Measurements from ENCODE around the gene CD300A. TPM values are rescaled to one million over a fixed set of nuclear protein-coding genes. Genes with fewer than 3 reads are reported as not detected.
"Not testable (repeated sequence)": the region's sequence is repeated elsewhere in the genome, so short reads cannot be mapped to it uniquely, and the experiment has no call there.

The CD300A gene
- total RNA-seq, 1 donor from 2014 or later: 3.8 TPM

DNA sequence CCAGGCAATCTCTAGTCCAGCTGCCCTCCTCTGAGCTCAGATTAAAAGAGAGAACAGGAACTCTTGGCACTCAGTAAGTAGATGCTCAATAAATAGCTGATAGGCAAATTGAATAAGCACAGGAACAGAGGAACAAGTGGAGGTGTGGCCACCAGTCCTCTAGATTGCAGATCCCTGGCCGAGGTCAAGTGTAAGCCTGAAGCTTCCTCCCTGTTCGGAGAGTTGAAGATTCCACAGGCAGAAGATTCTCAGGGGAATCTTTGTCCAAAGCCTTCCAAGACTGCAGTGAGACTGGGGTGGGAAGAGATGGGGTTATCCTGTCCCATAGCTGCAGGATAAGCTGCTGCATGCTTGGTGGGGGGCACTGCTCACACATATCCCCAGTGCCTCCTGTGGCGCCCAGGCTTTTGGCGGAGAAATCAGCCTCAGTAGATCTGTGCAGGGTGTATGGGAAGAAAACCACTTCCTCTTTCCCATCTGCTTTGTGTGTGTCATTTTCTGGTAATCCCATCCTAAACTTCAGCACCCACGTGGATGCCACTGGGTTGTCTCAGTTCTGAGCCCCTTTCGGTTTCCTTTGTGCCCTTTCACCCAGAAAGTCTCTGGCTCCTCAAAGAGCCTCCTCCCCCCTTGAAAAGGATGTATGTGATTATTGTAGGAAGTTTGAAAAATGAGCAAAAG, 12.1 kb downstream of the CD300A start:
- DNase-seq (ENCODE audit: low spot score) (no peak), ATAC-seq (peak; percentile 43)

DNA sequence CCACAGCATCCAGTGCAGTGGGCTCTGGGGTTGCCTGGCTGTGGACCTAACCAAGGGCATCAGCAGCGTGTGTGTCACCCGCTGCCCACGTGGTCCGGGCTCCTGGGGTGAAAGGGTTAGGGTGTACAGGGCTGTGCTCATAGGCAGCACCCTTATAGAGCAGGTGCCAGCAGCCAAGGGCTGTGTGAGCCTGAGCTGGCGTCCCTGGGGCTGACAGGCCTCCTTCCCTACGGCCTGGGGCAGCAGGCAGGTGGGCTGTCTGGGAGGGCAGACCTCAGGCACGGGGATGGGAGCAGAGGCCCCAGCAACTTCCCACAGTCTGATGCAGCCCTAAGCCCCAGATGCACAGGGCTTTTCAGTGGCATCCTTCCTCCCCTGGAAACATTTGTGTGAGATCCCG, 13.9 kb downstream of the CD300A start:
- DNase-seq (ENCODE audit: low spot score): no peak
- ATAC-seq: no peak

DNA sequence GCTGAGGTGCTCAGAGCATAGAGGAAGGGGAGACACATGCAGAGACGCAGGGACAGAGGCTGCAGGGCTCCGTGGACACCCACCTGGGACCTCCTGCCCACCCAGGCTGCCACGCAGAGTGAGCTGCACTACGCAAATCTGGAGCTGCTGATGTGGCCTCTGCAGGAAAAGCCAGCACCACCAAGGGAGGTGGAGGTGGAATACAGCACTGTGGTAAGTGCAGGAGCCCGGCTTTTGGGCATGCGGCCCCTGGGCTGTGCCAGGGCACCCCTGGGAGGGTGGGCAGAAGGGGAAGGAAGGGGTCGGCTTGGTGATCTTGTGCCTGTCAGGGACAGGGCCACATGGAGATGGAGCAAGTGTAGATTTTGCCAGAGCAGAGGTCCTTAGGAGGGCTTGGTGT, 15.2 kb downstream of the CD300A start:
- no peak for ATAC-seq
- DNase-seq (ENCODE audit: low spot score): no peak

DNA sequence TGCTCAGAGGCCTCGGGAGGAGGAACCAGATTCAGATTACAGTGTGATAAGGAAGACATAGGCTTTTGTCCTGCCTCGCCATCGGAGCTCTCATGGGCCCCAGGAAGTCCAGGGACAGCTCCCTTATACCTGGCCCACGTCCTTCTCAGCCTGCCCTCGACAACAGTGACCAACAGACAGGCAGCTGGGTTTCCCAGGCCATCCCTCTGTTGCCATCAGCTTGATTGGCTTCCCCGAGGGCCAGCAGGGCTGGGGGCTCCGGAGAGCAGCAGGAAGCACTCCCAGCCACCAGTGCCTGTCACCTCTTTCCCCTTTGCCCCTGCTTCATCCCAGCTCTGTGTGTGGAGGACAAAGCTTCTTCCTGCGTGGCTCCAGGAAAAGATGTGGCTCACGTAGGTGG, 17.6 kb downstream of the CD300A start:
- no peak for DNase-seq (ENCODE audit: low spot score)
- no peak for ATAC-seq

DNA sequence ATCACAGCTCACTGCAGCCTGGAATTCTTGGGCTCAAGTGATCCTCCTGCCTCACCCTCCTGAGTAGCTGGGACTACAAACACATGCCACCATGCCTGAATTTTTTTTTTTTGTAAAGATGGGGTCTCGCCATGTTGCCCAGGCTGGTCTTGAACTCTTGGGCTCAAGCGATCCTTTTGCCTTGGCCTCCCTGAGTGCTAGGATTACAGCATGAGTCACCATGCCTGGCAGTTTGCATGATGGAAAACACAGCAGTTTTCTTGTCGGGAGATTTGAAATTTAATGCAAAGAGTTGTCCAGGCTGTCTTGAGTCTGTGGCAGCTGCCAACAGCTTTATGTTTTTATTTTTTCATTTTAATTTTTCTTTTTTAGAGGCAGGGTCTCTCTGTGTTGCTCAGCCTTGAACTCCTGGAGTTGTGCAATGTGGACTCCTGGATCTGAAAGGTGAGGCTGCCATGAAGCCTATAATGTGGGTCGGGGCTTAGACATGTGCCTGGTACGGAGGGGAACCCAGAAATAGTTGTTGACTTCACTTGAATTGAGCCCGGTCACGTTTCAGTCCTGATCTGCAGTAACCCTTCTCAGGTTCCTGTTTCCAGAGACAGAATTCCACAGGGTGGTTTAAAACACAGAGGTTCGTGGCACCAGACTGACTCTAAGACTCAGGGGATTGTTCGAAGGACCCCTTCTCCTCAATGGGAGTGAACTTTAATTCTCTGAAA, 18.7 kb downstream of the CD300A start:
- DNase-seq (ENCODE audit: low spot score): peak; percentile 36
- no peak for ATAC-seq

DNA sequence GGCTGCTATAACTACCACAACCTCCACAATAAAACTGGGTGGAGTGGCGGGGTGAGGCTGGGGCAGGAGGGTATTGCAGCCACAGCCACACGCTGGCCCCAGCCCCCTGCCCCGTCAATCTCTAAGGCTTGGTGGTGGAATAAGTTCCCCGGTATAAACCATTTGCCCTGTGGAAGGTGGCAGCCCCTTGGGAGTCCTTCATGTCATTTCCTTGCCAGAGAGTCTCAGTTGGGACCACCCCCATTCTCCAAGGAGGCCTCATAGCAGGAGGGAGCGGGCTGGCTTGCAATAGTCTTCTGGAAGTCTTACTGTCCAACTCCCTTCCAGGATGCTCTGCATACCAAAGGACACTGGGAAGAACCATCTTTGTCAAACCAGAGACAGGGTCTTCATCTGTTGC, 19.4 kb downstream of the CD300A start:
- DNase-seq (ENCODE audit: low spot score) (peak; percentile 21), ATAC-seq (no peak)

DNA sequence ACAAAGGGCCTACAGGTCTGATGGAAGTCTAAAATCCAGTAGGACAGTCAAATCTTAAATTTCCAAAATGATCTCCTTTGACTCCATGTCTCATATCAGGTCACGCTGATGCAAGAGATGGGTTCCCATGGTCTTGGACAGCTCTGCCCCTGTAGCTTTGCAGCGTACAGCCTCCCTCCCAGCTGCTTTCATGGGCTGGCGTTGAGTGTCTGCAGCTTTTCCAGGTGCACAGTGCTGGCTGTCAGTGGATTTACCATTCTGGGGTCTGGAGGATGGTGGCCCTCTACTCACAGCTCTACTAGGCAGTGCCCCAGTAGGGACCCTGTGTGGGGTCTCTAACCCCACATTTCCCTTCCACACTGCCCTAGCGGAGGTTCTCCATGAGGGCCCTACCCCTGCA, 21.8 kb downstream of the CD300A start:
- DNase-seq (ENCODE audit: low spot score): peak; percentile 19

DNA sequence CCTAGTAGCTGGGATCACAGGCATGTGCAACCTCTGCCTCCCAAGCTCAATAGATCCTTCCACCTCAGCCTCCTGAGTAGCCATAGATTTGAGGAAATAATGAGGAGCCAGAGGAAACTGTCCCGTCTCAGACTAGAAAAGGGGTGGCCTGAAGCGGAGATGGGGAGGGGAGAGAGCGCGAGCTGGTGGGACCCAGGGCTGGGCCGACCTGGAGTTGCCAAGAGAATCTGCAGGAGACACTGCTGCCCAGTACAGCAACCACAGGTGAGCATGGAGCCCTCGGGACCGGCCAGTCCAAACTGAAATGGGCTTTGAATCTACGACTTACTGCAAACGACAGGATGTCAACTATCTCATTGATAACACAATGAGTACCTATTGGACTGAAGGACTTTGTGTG, 24.3 kb downstream of the CD300A start:
- ATAC-seq: no peak

More for the DNA sequence above, 21.8 kb downstream of the CD300A start:
- ATAC-seq: not testable (repeated sequence)

DNA sequence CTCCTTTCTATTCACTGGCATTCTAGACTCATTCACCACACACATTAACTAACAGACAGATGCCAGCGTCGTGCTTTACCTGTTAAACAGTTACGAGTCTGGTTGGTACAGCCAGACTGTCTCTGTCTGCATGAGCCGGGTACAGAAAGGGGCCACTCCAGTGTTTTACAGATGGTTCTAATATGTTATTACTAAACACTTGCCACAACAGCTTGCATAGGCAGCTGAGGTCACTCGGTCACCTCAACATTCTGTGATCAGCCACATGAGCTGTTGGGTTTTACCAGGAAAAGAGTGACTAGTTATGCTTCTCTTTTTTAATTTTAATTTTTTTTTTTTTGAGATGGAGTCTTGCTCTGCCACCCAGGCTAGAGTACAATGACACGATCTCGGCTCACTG, 25.2 kb downstream of the CD300A start:
- DNase-seq (ENCODE audit: low spot score) (peak; percentile 35), ATAC-seq (no peak)

More for the DNA sequence above, 24.3 kb downstream of the CD300A start:
- peak; percentile 26 for DNase-seq (ENCODE audit: low spot score)

DNA sequence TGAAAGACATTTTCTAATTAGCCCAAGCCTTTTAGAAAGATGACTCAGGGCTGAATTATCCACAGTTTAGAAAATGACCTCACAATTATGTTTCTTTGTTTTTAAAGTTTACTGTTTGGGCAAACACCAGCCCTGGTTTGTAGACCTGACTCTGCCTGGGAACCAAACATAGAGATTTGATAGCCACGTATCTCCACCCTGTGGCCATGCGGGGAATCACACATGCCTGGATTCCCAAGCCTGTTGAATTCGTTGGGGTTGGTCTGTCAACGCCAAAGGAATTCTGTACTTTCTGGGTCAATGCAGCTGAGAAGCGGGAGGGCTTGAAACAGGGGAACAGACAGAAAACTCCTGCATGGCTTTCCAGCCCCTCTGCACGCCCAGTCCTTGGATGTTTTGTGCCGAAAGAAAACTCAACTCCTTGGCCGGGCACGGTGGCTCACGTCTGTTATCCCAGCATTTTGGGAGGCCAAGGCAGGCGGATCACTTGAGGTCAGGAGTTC, 26.9 kb downstream of the CD300A start:
- peak; percentile 100 for ATAC-seq
- DNase-seq (ENCODE audit: low spot score): peak; percentile 73

DNA sequence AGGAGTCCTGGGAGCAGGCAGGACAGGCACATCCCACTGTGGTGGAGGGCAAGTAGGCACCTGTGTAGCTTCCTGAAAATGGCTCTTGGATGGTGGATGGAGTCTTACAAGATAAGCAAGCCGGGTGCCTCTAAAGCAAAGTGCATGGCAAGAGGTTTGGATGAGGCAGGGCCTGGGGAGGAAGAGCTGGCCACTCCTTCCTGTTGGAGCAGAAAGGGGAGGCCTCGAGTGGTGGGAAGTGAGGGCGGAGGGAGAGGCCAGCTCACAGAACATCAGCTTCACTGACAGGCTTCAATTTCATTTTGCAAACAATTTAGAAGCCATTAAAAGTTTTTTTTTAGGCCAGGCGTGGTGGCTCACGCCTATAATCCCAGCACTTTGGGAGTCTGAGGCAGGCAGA, 31.0 kb downstream of the CD300A start:
- ATAC-seq (no peak), DNase-seq (ENCODE audit: low spot score) (peak; percentile 39)

DNA sequence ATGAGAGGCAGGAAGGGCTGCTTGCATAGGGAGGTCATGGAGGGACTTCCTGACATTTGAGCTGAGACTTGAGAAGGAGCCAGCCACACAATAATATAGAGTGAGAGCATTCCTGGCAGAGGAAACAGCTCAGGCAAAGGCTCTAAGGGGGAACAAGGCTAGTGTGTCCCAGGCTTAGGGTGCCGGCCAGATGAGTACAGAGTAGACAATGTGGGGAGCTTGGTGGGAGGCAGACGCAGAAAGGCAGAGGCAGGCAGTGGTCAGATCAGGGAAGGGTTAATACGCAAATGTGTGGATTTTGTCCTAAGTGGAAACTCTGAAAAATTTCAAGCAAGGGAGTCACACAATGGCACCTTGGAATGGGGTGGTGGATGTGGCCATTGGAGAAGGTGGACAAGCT, 33.6 kb downstream of the CD300A start:
- ATAC-seq (no peak), DNase-seq (ENCODE audit: low spot score) (peak; percentile 22)

DNA sequence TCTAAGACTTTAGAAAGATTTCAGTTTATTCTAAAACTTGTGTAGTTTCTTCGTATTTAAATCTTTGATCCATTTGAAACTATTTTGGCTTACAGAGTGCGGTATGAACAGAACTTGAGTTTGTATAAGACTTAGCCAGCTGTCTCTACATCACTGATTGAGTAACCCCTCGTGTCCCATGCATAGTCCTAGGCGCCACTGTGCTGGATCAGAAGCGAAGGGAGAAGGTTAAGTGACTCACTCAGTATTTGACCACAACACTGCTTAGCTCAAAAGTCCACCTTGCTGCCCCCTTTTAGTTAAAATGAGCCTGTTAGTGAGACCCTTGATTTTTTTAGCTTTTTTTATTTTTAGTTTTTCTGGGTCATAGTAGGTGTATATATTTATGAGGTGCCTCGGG, 36.4 kb downstream of the CD300A start:
- ATAC-seq (no peak), DNase-seq (ENCODE audit: low spot score) (no peak)

DNA sequence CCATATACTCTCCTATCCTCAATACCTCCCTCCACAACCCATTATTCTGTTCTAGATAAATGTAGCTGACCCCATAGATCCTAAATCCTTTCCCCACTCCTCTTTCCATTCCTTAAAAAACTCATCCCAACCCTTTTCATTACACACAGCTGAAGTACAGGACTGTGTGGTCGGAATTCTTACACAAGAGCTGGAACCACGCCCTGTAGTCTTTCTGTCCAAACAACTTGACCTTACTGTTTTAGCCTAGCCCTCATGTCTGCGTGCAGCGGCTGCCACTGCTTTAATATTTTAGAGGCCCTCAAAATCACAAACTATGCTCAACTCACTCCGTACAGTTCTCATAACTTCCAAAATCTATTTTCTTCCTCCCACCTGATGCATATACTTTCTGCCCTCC, 37.5 kb downstream of the CD300A start:
- ATAC-seq: not testable (repeated sequence)
- DNase-seq (ENCODE audit: low spot score): peak; percentile 21

DNA sequence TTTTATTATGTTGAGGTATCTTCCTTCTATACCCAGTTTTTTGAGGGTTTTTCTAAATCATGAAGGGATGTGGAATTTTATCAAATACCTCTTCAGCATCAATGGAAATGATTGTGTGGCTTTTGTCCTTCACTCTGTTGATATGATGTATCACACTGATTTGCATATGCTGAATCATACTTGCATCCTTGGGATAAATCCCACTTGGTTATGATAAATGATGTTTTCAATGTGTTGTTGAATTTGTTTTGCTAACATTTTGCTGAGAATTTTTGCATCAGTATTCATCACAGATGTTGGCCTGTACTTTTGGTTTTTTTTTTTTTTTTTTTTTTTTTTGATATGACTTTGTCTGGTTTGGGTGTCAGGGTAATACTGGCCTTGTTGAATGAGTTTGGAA, 41.7 kb downstream of the CD300A start:
- ATAC-seq (no peak), DNase-seq (ENCODE audit: low spot score) (no peak)

DNA sequence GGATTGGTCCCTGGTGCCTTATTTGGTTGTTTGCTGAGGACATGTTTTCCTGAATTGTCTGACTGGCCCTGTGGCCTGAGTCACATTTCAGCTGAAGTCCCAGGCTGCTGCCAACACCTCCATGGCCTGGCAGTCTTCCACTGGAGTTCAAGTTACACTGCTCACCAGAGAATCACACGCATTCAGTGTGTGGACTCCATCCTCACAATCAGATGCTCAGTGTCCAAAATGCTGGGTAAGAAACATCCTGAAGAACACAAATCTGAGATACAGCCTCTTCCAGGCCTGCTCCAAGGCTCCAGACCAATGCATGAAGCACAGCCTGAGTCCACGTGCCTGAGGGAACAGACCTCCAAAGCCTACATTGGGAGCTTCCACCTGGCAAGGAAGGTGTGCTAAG, 45.6 kb downstream of the CD300A start:
- no peak for DNase-seq (ENCODE audit: low spot score)

DNA sequence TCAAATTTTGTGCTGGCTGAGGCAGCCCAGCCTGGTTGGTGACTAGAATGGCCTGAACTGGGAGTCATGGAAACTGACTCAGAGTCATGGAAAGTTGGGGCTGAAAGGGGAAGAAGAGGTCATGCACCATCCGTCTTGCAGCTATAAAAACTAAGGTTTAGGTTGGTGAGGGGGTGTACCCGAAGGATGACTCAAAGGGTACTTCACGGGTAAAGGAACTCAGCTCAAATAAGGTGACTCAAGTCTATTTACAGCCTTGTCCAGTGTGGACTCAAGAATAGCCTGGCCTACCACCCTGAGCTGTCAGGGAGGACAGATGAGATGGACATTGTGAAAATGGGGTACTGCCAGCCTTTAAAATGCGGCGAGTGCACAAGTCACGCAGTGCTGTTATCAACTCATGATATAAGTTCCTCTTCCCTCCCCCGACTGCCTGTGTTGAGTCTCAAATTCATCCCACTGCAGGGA, 46.2 kb downstream of the CD300A start:
- peak; percentile 15 for ATAC-seq
- no peak for DNase-seq (ENCODE audit: low spot score)

More for the DNA sequence above, 45.6 kb downstream of the CD300A start:
- peak; percentile 32 for ATAC-seq

DNA sequence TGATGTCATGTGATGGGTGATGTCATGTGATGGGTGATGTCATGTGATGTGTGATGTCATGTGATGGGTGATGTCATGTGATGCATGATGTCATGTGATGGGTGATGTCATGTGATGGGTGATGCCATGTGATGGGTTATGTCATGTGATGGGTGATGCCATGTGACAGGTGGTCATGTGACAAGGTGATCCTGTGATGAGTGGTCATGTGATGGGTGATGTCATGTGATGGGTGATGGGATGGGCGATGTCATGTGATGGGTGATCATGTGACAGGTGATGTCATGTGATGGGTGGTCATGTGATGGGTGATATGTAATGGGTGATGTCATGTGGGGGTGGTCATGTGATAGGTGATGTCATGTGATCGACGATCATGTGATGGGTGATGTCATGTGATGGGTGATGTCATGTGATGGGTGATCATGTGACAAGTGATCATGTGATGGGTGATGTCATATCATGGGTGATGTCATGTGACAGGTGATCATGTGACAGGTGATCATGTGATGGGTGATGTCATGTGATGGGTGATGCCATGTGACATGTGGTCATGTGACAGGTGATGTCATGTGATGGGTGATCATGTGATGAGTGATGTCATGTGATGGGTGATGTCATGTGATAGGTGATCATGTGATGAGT, 47.7 kb downstream of the CD300A start:
- ATAC-seq (no peak), DNase-seq (ENCODE audit: low spot score) (no peak)

DNA sequence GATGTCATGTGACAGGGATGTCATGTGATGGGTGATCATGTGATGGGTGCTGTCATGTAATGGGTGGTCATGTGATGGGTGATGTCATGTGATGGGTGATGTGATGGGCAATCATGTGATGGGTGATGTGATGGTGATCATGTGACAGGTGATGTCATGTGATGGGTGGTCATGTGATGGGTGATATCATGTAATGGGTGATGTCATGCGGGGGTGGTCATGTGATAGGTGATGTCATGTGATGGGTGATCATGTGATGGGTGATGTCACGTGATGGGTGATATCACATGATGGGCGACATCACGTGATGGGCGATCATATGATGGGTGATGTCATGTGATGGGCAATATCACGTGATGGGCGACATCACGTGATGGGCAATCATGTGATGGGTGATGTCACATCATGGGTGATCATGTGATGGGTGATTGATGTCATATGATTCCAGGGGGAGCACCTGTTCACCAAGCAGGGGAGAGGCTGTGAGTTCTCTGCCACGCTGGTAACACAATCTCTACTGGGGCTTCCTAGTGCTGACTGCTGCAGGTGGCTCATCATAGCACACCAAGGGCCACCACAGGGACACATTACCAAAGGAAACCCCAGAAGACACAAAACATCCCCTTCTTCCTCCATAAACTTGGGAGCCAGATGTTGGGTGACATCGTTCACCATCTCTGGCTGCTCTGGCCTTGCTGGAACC, 48.3 kb downstream of the CD300A start:
- ATAC-seq (no peak), DNase-seq (ENCODE audit: low spot score) (no peak)

DNA sequence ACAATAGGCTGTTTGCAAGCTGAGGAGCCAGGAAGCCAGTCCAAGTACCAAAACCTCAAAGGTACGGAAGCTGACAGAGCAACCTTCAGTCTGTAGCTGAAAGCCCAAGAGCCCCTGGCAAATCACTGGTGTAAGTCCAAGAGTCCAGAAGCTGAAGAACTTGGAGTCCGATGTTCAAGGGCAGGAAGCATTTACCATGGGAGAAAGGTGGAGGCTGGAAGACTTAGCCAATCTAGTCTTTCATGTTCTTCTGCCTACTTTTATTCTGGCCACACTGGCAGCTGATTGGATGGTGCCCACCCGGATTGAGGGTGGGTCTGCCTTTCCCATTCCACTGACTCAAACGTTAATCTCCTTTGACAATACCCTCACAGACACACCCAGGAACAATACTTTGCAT, 49.5 kb downstream of the CD300A start:
- ATAC-seq: no peak
- no peak for DNase-seq (ENCODE audit: low spot score)

Measured in left lobe of liver (tissue), 2 donors.